Activated CD4-positive, alpha-beta T cell treated with anti-CD3 and anti-CD28 coated beads for 36 hours (primary cell): ENCODE measurements around the gene CD300LG. TPM values are rescaled to one million over a fixed set of nuclear protein-coding genes. Genes with fewer than 3 reads are reported as not detected.

Source experiments
- ATAC-seq: fragments of 200-7000 bp; cut with Tn5 transposase; one replicate; pipeline ENCODE4 v1.10.0; 2021; ENCODE audit warnings: mild to moderate bottlenecking, moderate library complexity
- CTCF ChIA-PET: fragments of 350-600 bp; sonication (Branson Sonifier 250); formaldehyde crosslinking; loops from one replicate; lab custom pipeline; 2021; ENCODE audit warnings: antibody characterized with exemption; lab: Charles Lee
- POLR2A ChIA-PET: fragments of 350-600 bp; sonication (Branson Sonifier 250); formaldehyde crosslinking; loops from one replicate; lab custom pipeline; 2021; ENCODE audit warnings: antibody characterized with exemption, inconsistent platforms; lab: Charles Lee
- DNase-seq: peaks from one replicate; pipeline ENCODE4 v3.0.0-alpha.2; 2020
- H3K27ac Mint-ChIP-seq: one replicate; pipeline ENCODE4 v1.8.0; 2021; ENCODE audit warnings: mixed read lengths
- H3K27me3 Mint-ChIP-seq: one replicate; pipeline ENCODE4 v1.8.0; 2021; ENCODE audit warnings: mixed read lengths
- H3K36me3 Mint-ChIP-seq: one replicate; pipeline ENCODE4 v1.8.0; 2021; ENCODE audit warnings: low read depth, mixed read lengths
- H3K4me1 Mint-ChIP-seq: one replicate; pipeline ENCODE4 v1.8.0; 2021; ENCODE audit warnings: mixed read lengths
- H3K4me3 Mint-ChIP-seq: one replicate; pipeline ENCODE4 v1.8.0; 2021; ENCODE audit warnings: mild to moderate bottlenecking, moderate library complexity, mixed read lengths
- H3K9me3 Mint-ChIP-seq: one replicate; pipeline ENCODE4 v1.8.0; 2021; ENCODE audit warnings: low read depth, mixed read lengths
- intact Hi-C, 2 experiments: fragments of 100-400 bp; cut with DNase I in 1 of 2; cut with micrococcal nuclease in 1 of 2; formaldehyde crosslinking; loops; one replicate each; pipeline versions ENCODE4 v1.14.2 to v1.15.1; 2022 to 2024; cut with DNase I, micrococcal nuclease
- total RNA-seq, 2 experiments: library from RNA; stranded (reverse); gene quantifications; one replicate each; pipeline ENCODE4 v1.2.3, GENCODE V29; 2021

CD300LG gene
- total RNA-seq, 2 experiments from 2014 or later: not detected

DNA sequence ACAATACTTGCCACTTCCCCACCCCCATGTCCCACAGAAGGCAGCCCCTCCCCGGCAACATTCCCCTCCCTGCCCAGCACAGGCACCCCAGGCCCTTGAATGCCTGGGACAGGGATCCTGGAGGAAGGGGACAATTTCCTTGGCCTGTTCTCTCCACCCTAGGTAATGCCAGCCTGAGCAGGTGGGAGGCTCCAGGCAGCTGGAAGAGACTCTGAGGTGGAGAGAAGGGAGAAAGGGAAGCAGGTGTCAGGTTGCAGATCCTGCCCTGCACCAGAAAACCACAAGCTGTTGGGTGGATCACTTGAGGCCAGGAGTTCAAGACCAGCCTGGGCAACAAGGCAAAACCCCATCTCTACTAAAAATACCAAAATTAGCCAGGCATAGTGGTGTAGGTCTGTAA is 51.5 kb downstream of the CD300LG start:
- DNase-seq (no peak), ATAC-seq (no peak)
- CTCF ChIA-PET: interaction anchor here (0.9 to 1.7 kb wide), 4 partner anchors 11 to 252 kb away, joined by 3 to 11 read pairs (median 6); no protein-coding TSS in a partner anchor
- POLR2A ChIA-PET: no interaction called here
- no peaks in the 10 kb centered on the region for H3K36me3 Mint-ChIP-seq
- H3K27me3 Mint-ChIP-seq: peaks cover 32% of the 10 kb centered on the region
- intact Hi-C loops: no loop called here
- peaks cover 5% of the 10 kb centered on the region for H3K4me1 Mint-ChIP-seq
- no peak overlapping the region for H3K4me3 Mint-ChIP-seq
- H3K27ac Mint-ChIP-seq: no peak overlapping the region
- H3K9me3 Mint-ChIP-seq: no peaks in the 10 kb centered on the region

DNA sequence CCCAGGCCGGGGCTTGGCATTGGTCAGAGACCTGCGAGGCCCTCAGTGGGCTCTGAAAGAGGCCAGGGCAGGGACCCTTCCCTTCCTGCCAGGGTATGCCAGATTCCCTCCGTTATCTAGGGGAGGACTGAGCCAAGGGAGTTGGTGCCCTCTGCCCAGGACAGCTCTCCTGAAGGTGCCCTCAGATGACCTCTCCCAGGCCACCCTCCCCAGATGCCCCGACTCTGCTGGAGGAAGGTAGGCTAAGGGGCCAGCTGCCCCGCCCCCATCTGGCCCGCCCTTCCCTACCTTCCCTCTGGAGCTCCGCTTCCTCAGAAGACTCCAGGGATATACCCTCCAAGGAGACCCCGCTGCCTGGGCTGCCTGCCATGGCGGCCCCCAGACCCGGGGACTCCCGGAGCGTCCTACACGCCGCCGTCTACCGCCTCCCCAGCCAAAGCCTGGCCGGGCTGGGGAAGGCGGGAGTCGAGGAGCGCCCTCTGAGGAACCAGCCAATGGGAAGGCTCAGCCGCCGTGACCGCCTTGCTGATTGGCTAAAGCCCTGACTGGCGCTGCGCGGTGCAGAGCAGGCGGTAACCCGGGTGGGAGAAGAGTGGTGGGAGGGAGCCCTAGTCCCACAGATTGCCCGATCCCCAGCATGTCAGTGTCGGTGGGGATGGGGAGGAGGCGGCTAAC is 53.3 kb downstream of the CD300LG start:
- ATAC-seq (peak; percentile 100), DNase-seq (peak; percentile 91)
- no peak overlapping the region for H3K27ac Mint-ChIP-seq
- POLR2A ChIA-PET: interaction anchor here (0.6 kb wide), 1 partner anchor 10 kb away, joined by 4 read pairs; no protein-coding TSS in a partner anchor
- no peaks in the 10 kb centered on the region for H3K9me3 Mint-ChIP-seq
- intact Hi-C loops: no loop called here
- H3K36me3 Mint-ChIP-seq: no peaks in the 10 kb centered on the region
- peaks cover 39% of the 10 kb centered on the region for H3K27me3 Mint-ChIP-seq
- H3K4me1 Mint-ChIP-seq: peaks cover 5% of the 10 kb centered on the region
- CTCF ChIA-PET: interaction anchor here (0.8 to 1.6 kb wide), 3 partner anchors 9 to 43 kb away, joined by 4 to 11 read pairs (median 5); no protein-coding TSS in a partner anchor
- H3K4me3 Mint-ChIP-seq: peak overlapping the region; percentile 58

DNA sequence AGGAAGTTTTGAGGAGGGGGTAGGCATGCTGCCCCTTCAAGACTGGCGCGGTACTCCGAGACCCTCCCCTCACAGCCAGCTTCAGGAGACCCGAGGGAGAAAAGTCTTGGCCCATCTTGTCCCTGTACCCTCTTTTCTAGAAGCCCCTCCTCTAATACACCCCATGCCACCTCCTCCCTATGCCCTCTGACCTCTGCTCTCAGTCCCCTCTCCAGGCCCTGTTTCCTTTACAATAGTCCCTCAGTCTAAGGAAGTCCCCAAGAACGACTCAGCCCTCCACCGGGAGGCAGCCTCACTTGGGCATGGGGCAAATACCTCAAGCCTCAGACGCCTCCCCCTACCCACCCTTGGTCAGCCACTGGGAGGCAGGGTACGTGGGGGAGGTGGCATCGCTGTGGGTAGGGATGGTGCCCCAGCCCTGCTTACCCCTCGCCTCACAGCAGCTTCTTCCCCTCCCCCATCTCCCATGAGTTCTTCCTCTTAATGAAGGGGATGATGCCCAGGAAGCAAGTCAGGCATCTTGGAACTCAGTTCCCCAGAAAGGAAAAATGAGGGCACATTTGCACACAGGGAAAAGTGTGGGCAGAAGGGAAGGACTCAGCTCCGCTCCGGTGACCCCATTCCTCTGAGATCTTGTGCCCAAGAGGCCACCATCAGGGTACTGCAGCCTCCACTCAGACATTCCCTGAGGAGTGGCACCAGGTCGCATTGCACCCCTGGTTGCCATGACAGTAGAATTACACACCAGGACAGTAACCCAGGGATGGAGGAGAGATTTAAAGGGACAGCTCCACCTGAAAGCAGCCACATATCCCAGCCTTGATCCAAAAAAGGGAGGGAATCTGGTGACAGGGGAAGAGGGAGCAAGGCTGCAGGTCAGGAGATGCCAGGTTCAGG is 54.1 kb downstream of the CD300LG start:
- ATAC-seq (peak; percentile 14), DNase-seq (no peak)
- Mint-ChIP-seq H3K9me3 (no peaks in the 10 kb centered on the region), H3K4me1 (peaks cover 8% of the 10 kb centered on the region), H3K36me3 (no peaks in the 10 kb centered on the region), H3K27me3 (peaks cover 40% of the 10 kb centered on the region), H3K27ac (no peak overlapping the region), H3K4me3 (peak overlapping the region; percentile 58)
- POLR2A ChIA-PET: no interaction called here
- CTCF ChIA-PET: interaction anchor here (0.8 to 1.7 kb wide), 3 partner anchors 9 to 43 kb away, joined by 3 to 8 read pairs (median 4); no protein-coding TSS in a partner anchor
- intact Hi-C loops: no loop called here

DNA sequence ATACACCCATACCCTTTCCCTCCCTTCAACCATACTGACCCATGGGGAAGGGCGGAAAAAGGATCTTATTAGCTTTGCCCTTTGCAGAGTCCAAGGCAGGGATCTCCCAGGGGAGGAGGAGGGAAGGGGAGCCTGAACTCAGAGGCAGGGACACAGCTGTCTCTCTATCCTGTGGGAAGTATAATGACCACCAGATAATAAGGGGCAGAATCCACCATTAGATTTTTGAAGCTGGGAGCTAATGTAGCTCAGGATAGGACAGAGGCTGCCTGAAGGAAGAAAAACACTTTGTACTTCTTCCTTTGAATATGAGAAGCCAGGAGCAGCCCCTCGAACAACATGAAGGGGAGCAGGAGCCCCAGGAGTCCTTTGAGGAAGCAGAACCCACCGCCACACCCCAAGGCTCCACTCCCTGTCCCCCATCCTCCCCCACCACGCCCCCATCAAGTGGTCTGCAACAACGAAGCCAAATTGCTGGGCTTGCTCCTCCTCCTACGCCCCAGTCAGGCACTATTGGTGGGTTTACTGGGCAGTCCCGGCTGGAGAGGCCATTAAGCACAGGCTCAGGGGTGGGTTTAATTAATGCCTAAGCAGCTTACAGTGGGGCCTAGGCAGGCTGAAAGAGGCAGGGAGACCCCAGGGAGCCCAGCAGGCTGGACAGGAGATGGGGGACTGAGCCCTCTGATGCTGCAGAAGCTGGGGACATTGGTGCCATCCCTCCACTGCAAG is 55.0 kb downstream of the CD300LG start:
- ChIA-PET CTCF (interaction anchor here (0.8 to 2.3 kb wide), 4 partner anchors 8 to 24 kb away, joined by 3 to 9 read pairs (median 6); no protein-coding TSS in a partner anchor), POLR2A (interaction anchor here (0.6 kb wide), 1 partner anchor 319 kb away, joined by 5 read pairs; no protein-coding TSS in a partner anchor)
- ATAC-seq (no peak), DNase-seq (no peak)
- Mint-ChIP-seq H3K4me3 (no peak overlapping the region), H3K9me3 (no peaks in the 10 kb centered on the region), H3K4me1 (peaks cover 15% of the 10 kb centered on the region), H3K27ac (no peak overlapping the region), H3K27me3 (peaks cover 39% of the 10 kb centered on the region), H3K36me3 (no peaks in the 10 kb centered on the region)
- intact Hi-C loops: no loop called here

- H3K36me3 Mint-ChIP-seq: no peaks in the 10 kb centered on the region
- intact Hi-C loops: no loop called here
- ATAC-seq (no peak), DNase-seq (no peak)
- H3K27me3 Mint-ChIP-seq: peaks cover 33% of the 10 kb centered on the region
- no peak overlapping the region for H3K4me3 Mint-ChIP-seq
- peaks cover 23% of the 10 kb centered on the region for H3K4me1 Mint-ChIP-seq
- ChIA-PET CTCF (interaction anchor here (2.4 kb wide), 1 partner anchor 38 kb away, joined by 6 read pairs; no protein-coding TSS in a partner anchor), POLR2A (no interaction called here)
- no peak overlapping the region for H3K27ac Mint-ChIP-seq
- H3K9me3 Mint-ChIP-seq: no peaks in the 10 kb centered on the region
Measured at GRCh38 chr17:43905400-43905984, 58.5 kb downstream of the CD300LG start.

DNA sequence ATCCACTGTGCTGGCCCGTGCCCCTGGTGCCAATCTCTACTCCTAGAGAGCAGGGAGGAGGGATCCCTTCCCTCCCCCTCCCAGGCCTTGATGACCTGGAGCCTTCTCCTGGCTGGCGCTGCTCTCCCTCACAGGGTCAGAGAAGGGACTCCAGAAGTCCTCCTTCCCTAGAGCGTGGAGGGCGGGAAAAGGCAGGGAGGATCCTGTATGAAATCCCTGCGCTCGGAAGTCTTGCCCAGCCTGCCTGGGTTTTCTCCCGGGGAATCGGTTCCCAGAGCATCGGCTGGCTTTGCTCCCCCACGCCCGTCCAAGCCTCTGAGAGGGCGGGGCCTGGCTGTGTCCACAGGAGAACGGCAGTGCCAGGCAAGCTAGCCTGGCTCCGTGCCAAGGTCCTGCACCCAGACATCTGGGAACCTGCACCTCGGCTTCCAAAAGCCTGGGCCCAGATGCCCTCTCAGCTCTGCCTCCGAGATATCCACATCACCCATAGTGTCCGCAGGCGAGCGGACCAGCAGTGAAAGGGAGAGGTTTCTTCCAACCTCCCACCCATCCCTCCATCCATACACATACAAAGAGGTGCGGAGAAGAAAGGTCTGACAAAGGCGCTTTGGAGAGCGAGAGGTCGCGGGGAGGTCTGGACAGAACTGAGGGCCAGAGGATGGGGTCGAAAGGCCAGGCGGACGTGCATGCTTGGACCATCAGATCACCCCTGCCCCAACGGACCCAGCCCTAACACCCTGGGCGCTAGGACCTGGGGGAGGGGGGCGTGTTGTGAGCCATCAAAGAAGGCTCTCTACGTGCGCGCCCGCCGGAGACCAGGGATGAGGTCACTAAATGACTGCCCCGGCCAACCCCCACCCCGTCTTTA is 59.2 kb downstream of the CD300LG start:
- peak overlapping the region; percentile 34 for H3K4me3 Mint-ChIP-seq
- H3K27ac Mint-ChIP-seq: no peak overlapping the region
- no peaks in the 10 kb centered on the region for H3K9me3 Mint-ChIP-seq
- intact Hi-C loops: loop anchor here in 1 of 2 experiments (2.0 kb wide), 1 partner anchor 101 kb away; no protein-coding TSS in a partner anchor
- H3K36me3 Mint-ChIP-seq: no peaks in the 10 kb centered on the region
- ChIA-PET CTCF (interaction anchor here (1.6 to 2.4 kb wide), 2 partner anchors 20 to 38 kb away, joined by 4 to 6 read pairs; no protein-coding TSS in a partner anchor), POLR2A (interaction anchor here (0.6 to 1.0 kb wide), 2 partner anchors 589 to 709 kb away, joined by 3 read pairs; no protein-coding TSS in a partner anchor)
- peaks cover 29% of the 10 kb centered on the region for H3K27me3 Mint-ChIP-seq
- H3K4me1 Mint-ChIP-seq: peaks cover 17% of the 10 kb centered on the region
- DNase-seq: peak; percentile 69
- ATAC-seq: peak; percentile 60

DNA sequence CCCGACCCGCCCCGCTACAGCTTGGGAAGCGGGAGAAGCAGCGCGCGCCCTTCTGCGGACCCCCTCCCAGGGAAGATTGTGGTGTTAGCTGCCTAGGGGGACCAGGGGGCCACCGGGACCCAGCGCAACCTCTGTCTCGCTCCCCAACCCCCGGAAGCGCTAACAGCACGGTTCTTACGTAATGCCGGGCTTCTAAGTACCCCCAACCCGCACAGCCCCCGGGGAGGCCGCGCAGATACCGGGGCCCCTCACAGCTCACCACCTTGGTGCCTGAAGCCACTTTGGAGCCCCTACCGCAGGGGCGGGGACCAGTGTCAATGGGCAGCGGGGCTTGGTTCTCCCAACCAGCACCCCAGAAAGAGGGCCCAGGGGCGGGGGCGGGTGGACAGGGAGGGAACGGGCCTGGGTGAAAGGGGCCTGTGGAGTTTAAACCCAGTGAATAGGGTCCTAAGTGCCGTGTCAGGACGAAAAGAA is 60.0 kb downstream of the CD300LG start:
- Mint-ChIP-seq H3K4me1 (peaks cover 17% of the 10 kb centered on the region), H3K36me3 (no peaks in the 10 kb centered on the region), H3K27me3 (peaks cover 25% of the 10 kb centered on the region), H3K4me3 (peak overlapping the region; percentile 34), H3K27ac (no peak overlapping the region), H3K9me3 (no peaks in the 10 kb centered on the region)
- CTCF ChIA-PET: interaction anchor here (0.6 to 2.4 kb wide), 7 partner anchors 9 to 232 kb away, joined by 3 to 6 read pairs (median 3); partner anchors contain the start of gene HDAC5
- ATAC-seq (peak; percentile 9), DNase-seq (no peak)
- POLR2A ChIA-PET: interaction anchor here (0.6 to 1.0 kb wide), 2 partner anchors 590 to 708 kb away, joined by 3 read pairs; no protein-coding TSS in a partner anchor
- intact Hi-C loops: loop anchor here in 1 of 2 experiments (2.0 kb wide), 1 partner anchor 100 kb away; no protein-coding TSS in a partner anchor

GRCh38 chr17:43907425-43907981 is 60.5 kb downstream of the CD300LG start, which contains the start of gene MPP2:
Gene MPP2 (minus strand): TSS chr17:43907536. CDS start chr17:43904460, 3,076 bp downstream.
- H3K4me3 Mint-ChIP-seq: peak within 1 kb of the TSS; percentile 34
- CTCF ChIA-PET: interaction anchor here (0.6 to 1.6 kb wide), 7 partner anchors 8 to 231 kb away, joined by 3 to 6 read pairs (median 3); partner anchors contain the start of gene HDAC5
- ATAC-seq: peak; percentile 49
- DNase-seq: peak; percentile 75
- H3K27me3 Mint-ChIP-seq: peaks cover 25% of the 10 kb centered on the region
- no peaks in the 10 kb centered on the region for H3K9me3 Mint-ChIP-seq
- no peaks in the 10 kb centered on the region for H3K36me3 Mint-ChIP-seq
- peaks cover 17% of the 10 kb centered on the region for H3K4me1 Mint-ChIP-seq
- intact Hi-C loops: loop anchor here in 1 of 2 experiments (2.0 kb wide), 1 partner anchor 99 kb away; no protein-coding TSS in a partner anchor
- H3K27ac Mint-ChIP-seq: no peak within 1 kb of the TSS
- POLR2A ChIA-PET: interaction anchor here (1.0 kb wide), 1 partner anchor 591 kb away, joined by 3 read pairs; no protein-coding TSS in a partner anchor
